Measurements from ENCODE around the gene SPINT1. TPM values are rescaled to one million over a fixed set of nuclear protein-coding genes. Genes with fewer than 3 reads are reported as not detected.

The SPINT1 gene
- total and polyA plus RNA-seq, 2 of the 13 experiments (the other 11 are each of a cell fraction or from before 2014, with no cell fraction given), result 0.49 to 2.5 TPM

GRCh38 chr15:40807888-40808461 is 35.9 kb upstream of the SPINT1 start:
- DNase-seq (ENCODE audit: low spot score) (no peak), FAIRE-seq (no peak), ATAC-seq (no peak; the same call in 2 of the 3 replicates)
- no peak overlapping the region for H2AFZ ChIP-seq (ENCODE audit: low read length)
- POLR2A ChIA-PET, result interaction anchor here (0.6 to 1.9 kb wide), 15 partner anchors 10 to 239 kb away, joined by 3 to 10 read pairs (median 4); partner anchors contain the start of genes RHOV, RPUSD2 and VPS18
- no peaks in the 10 kb centered on the region for H4K20me1 ChIP-seq (ENCODE audit: insufficient read depth, low read length)
- BruUV-seq (replicated peaks), result TSS peak; percentile 41
- H3K27me3 ChIP-seq (ENCODE audit: control insufficient read depth in 1 of 2, insufficient read depth in 2 of 2, low read length in 2 of 2), result no peaks in the 10 kb centered on the region; a peak in 1 of 5 replicates
- peak overlapping the region; percentile 74 to 95 (median 79) for H3K4me3 ChIP-seq (replicated peaks in 1 of 3; ENCODE audit: insufficient read depth in 1 of 3, low read depth in 2 of 3, low read length in 3 of 3)
- CTCF ChIA-PET (ENCODE audit: low intra/inter-chr PET ratio, low total read pairs), result no interaction called here
- H3K9ac ChIP-seq (ENCODE audit: insufficient read depth, low read depth, low read length), result peak overlapping the region; percentile 81
- peaks cover 36% of the 10 kb centered on the region for H3K4me1 ChIP-seq (ENCODE audit: insufficient read depth, low read length)
- H3K79me2 ChIP-seq (ENCODE audit: insufficient read depth, low read length), result peaks cover 20% of the 10 kb centered on the region
- intact Hi-C loops (cut with micrococcal nuclease; ENCODE audit: unreplicated experiment), result no loop called here
- H3K4me2 ChIP-seq (ENCODE audit: low read depth, low read length), result peak overlapping the region; percentile 97
- H3K36me3 ChIP-seq (replicated peaks in 1 of 2; ENCODE audit: control insufficient read depth in 1 of 2, insufficient read depth in 2 of 2, low read length in 2 of 2), result peaks cover 3 to 22% of the 10 kb centered on the region in 2 experiments; a peak in 4 of 5 replicates
- 30% methylated on average over 19 of the region's 19 CpGs for WGBS (ENCODE audit: low lambda C conversion rate)
- H3K27ac ChIP-seq (ENCODE audit: extremely low read length, insufficient read depth, low read length), result peak overlapping the region; percentile 75
- in situ Hi-C loops (cut with HindIII; ENCODE audit: extremely low pct_ligation_motif_present, low pct_unique_long_range_greater_than_20kb), result no loop called here
- H3K9me3 ChIP-seq (ENCODE audit: low read length), result no peaks in the 10 kb centered on the region
- TF ChIP-seq TAF15 (IDR thresholded peaks at IDR 0.05; ENCODE audit: low read depth, low read length, poor library complexity, severe bottlenecking), result no peak
- TF ChIP-seq NFE2 (CRISPR knock-in tag; IDR thresholded peaks at IDR 0.05), result no peak
- TF ChIP-seq PCBP2 (optimal IDR thresholded peaks at IDR 0.05; ENCODE audit: low read depth, low read length, poor library complexity, severe bottlenecking), result no peak
- TF ChIP-seq RCOR2 (CRISPR knock-in tag; IDR thresholded peaks at IDR 0.05), result peak; percentile 47; the same call in 1 of the 2 replicates
- TF ChIP-seq ZNF776 (CRISPR knock-in tag; IDR thresholded peaks at IDR 0.05), result peak; percentile 13; the same call in 1 of the 2 replicates
- 0 out of 2 replicates have a peak, but pooled peaks have one; percentile 0 for TF ChIP-seq HNF4A (CRISPR knock-in tag; IDR thresholded peaks at IDR 0.05)
- TF ChIP-seq RARA (CRISPR knock-in tag; IDR thresholded peaks at IDR 0.05), result no peak
- TF ChIP-seq MED8 (CRISPR knock-in tag; IDR thresholded peaks at IDR 0.05; ENCODE audit: insufficient replicate concordance), result peak; percentile 32
- TF ChIP-seq ZNF274 (CRISPR knock-in tag; IDR thresholded peaks at IDR 0.05), result no peak
- TF ChIP-seq STAT5B (CRISPR knock-in tag; IDR thresholded peaks at IDR 0.05), result 0 out of 2 replicates have a peak, but pooled peaks have one; percentile 6
- TF ChIP-seq ZNF773 (CRISPR knock-in tag; IDR thresholded peaks at IDR 0.05; ENCODE audit: borderline replicate concordance), result 0 out of 2 replicates have a peak, but pooled peaks have one; percentile 2
- TF ChIP-seq E2F2 (CRISPR knock-in tag; IDR thresholded peaks at IDR 0.05; ENCODE audit: borderline replicate concordance), result peak; percentile 55; the same call in 1 of the 2 replicates
- TF ChIP-seq ADNP (CRISPR knock-in tag; IDR thresholded peaks at IDR 0.05), result 0 out of 2 replicates have a peak, but pooled peaks have one; percentile 22
- TF ChIP-seq ZFP37 (CRISPR knock-in tag; IDR thresholded peaks at IDR 0.05; ENCODE audit: borderline replicate concordance), result 0 out of 2 replicates have a peak, but pooled peaks have one; percentile 2
- TF ChIP-seq CHD4 (IDR thresholded peaks at IDR 0.05; ENCODE audit: borderline replicate concordance, low read length), result peak; percentile 82; the same call in 1 of the 2 replicates
- 0 out of 2 replicates have a peak, but pooled peaks have one; percentile 26 for TF ChIP-seq ZNF20 (CRISPR knock-in tag; IDR thresholded peaks at IDR 0.05)
- no peak for TF ChIP-seq ZNF510 (CRISPR knock-in tag; IDR thresholded peaks at IDR 0.05; ENCODE audit: low read depth)
- TF ChIP-seq ZNF629 (CRISPR knock-in tag; conservative IDR thresholded peaks at IDR 0.05), result peak; percentile 95
- no peak for TF ChIP-seq ZSCAN22 (CRISPR knock-in tag; IDR thresholded peaks at IDR 0.05)
- no peak for TF ChIP-seq ERF (CRISPR knock-in tag; IDR thresholded peaks at IDR 0.05)
- no peak for TF ChIP-seq FOXO4 (CRISPR knock-in tag; conservative IDR thresholded peaks at IDR 0.05)
- peak; percentile 38; the same call in 1 of the 2 replicates for TF ChIP-seq ZNF607 (CRISPR knock-in tag; IDR thresholded peaks at IDR 0.05; ENCODE audit: borderline replicate concordance)
- 0 out of 2 replicates have a peak, but pooled peaks have one; percentile 37 for TF ChIP-seq ZNF253 (CRISPR knock-in tag; IDR thresholded peaks at IDR 0.05; ENCODE audit: borderline replicate concordance)
- peak; percentile 36; the same call in 1 of the 2 replicates for TF ChIP-seq KDM1A (CRISPR knock-in tag; IDR thresholded peaks at IDR 0.05)
